ENCODE results near the gene RUFY1. TPM values are rescaled to one million over a fixed set of nuclear protein-coding genes. Genes with fewer than 3 reads are reported as not detected.
"Not testable (repeated sequence)": the region's sequence is repeated elsewhere in the genome, so short reads cannot be mapped to it uniquely, and the experiment has no call there.

The RUFY1 gene
- total RNA-seq, 1 donor from 2014 or later, result 56.5 TPM

GRCh38 chr5:179620703-179621350, 70.5 kb downstream of the RUFY1 start:
- peaks cover 1% of the 10 kb centered on the region for H3K36me3 ChIP-seq (ENCODE audit: control insufficient read depth, insufficient read depth, low read length)

DNA sequence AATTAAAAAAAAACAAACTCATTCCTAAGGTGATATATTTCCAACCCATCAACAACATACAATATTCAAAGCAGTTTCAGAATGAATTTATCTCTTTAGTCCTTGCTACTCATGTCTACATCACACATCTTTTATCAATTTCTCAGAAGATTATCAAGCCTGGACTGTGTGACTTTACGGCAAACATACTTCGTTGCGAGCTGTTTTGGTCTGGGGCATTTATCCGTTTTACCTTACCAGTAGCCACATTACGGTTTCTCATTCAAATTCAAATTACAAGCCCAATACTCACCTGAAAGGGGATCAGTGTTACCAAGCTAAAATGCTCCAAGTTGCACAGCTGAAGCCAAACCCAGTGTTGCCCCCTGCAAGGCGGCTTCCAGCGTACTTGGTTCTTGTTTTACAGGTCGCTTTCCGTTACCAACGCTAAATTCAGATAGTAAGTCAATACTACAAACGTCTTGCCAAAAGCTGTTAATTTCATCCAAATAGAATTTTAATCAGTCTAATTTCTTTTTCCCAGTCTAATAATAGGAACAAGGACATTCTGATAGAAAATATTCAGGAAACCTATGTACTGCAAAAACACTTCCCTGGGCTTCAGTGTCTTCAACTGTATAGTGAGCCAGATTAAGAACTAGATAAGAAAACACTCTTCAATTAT, 71.3 kb downstream of the RUFY1 start:
- H3K27me3 ChIP-seq (ENCODE audit: control insufficient read depth, insufficient read depth, low read length), result no peaks in the 10 kb centered on the region
- TF ChIP-seq, protein P1, sequence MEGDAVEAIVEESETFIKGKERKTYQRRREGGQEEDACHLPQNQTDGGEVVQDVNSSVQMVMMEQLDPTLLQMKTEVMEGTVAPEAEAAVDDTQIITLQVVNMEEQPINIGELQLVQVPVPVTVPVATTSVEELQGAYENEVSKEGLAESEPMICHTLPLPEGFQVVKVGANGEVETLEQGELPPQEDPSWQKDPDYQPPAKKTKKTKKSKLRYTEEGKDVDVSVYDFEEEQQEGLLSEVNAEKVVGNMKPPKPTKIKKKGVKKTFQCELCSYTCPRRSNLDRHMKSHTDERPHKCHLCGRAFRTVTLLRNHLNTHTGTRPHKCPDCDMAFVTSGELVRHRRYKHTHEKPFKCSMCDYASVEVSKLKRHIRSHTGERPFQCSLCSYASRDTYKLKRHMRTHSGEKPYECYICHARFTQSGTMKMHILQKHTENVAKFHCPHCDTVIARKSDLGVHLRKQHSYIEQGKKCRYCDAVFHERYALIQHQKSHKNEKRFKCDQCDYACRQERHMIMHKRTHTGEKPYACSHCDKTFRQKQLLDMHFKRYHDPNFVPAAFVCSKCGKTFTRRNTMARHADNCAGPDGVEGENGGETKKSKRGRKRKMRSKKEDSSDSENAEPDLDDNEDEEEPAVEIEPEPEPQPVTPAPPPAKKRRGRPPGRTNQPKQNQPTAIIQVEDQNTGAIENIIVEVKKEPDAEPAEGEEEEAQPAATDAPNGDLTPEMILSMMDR (IDR thresholded peaks at IDR 0.05; ENCODE audit: insufficient read depth, low read length, poor library complexity, severe bottlenecking), result no peak
- no peak for DNase-seq (ENCODE audit: low read depth)
- peaks cover 1% of the 10 kb centered on the region for H3K36me3 ChIP-seq (ENCODE audit: control insufficient read depth, insufficient read depth, low read length)
- peak overlapping the region; percentile 65 for H3K4me3 ChIP-seq (ENCODE audit: low read depth, low read length)

More at GRCh38 chr5:179620703-179621350, 70.5 kb downstream of the RUFY1 start:
- TF ChIP-seq, protein P1 (IDR thresholded peaks at IDR 0.05; ENCODE audit: insufficient read depth, low read length, poor library complexity, severe bottlenecking), result no peak
- H3K4me3 ChIP-seq (ENCODE audit: low read depth, low read length), result peak overlapping the region; percentile 65
- no peak for DNase-seq (ENCODE audit: low read depth)
- no peaks in the 10 kb centered on the region for H3K27me3 ChIP-seq (ENCODE audit: control insufficient read depth, insufficient read depth, low read length)

GRCh38 chr5:179623003-179623905, 72.9 kb downstream of the RUFY1 start, which contains the start of gene HNRNPH1:
Gene HNRNPH1, minus strand, starts transcription at chr5:179623671. Its CDS starts 538 bp downstream, at chr5:179623133.
- Histone ChIP-seq H3K36me3 (ENCODE audit: control insufficient read depth, insufficient read depth, low read length) (peaks cover 1% of the 10 kb centered on the region), H3K27me3 (ENCODE audit: control insufficient read depth, insufficient read depth, low read length) (no peaks in the 10 kb centered on the region), H3K4me3 (ENCODE audit: low read depth, low read length) (peak within 1 kb of the TSS; percentile 65)
- DNase-seq (ENCODE audit: low read depth), result peak; percentile 90
- TF ChIP-seq, protein P1 (IDR thresholded peaks at IDR 0.05; ENCODE audit: insufficient read depth, low read length, poor library complexity, severe bottlenecking), result no peak

- Histone ChIP-seq H3K27me3 (ENCODE audit: control insufficient read depth, insufficient read depth, low read length) (no peaks in the 10 kb centered on the region), H3K4me3 (ENCODE audit: low read depth, low read length) (peak overlapping the region; percentile 54), H3K36me3 (ENCODE audit: control insufficient read depth, insufficient read depth, low read length) (peaks cover 1% of the 10 kb centered on the region)
- TF ChIP-seq, protein P1 (IDR thresholded peaks at IDR 0.05; ENCODE audit: insufficient read depth, low read length, poor library complexity, severe bottlenecking), result no peak
- peak; percentile 34 for DNase-seq (ENCODE audit: low read depth)
These were observed 73.8 kb downstream of the RUFY1 start for GRCh38 chr5:179623906-179624741.

GRCh38 chr5:179624841-179625271, 74.5 kb downstream of the RUFY1 start:
- Histone ChIP-seq H3K36me3 (ENCODE audit: control insufficient read depth, insufficient read depth, low read length) (peaks cover 1% of the 10 kb centered on the region), H3K4me3 (ENCODE audit: low read depth, low read length) (no peak overlapping the region), H3K27me3 (ENCODE audit: control insufficient read depth, insufficient read depth, low read length) (no peaks in the 10 kb centered on the region)
- no peak for DNase-seq (ENCODE audit: low read depth)
- TF ChIP-seq, protein P1 (IDR thresholded peaks at IDR 0.05; ENCODE audit: insufficient read depth, low read length, poor library complexity, severe bottlenecking), result no peak

DNA sequence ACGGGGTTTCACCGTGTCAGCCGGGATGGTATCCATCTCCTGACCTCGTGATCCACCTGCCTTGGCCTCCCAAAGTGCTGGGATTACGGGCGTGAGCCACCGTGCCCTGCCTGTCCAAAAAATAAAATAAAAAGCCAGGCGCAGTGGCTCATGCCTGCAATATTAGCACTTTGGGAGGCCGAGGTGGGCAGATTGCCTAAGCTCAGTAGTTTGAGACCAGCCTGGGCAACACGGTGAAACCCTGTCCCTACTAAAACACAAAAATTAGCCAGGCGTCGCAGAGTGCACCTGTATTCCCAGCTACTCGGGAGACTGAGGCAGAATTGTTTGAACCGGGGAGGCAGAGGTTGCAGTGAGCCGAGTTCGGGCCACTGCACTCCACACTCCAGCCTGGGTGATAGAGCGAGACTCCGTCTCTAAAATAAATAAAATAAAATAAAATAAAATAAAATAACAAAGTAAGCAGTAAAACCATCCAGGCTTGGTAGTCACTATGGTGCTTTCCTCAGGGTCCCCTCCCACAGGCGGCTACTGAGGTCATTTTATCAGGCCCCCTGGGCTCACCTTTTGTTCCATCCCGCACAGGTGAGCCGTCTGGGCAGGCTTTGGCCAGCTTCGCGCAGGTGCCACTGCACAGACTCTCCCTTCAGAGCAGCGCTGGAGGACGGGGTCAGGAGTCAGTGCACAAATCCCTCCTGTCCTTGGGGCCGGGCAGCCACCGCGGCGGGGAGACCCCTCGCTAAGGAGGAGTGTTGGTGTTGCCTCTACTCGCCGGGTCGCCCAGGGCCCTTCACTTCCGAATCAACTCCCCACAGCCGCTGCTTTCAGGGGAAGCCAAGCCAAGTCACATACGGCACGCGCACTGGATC, 83.4 kb downstream of the RUFY1 start:
- not testable (repeated sequence) for DNase-seq (ENCODE audit: low read depth); H3K36me3 ChIP-seq (ENCODE audit: control insufficient read depth, insufficient read depth, low read length); H3K27me3 ChIP-seq (ENCODE audit: control insufficient read depth, insufficient read depth, low read length)
- peak overlapping the region; percentile 31 for H3K4me3 ChIP-seq (ENCODE audit: low read depth, low read length)
